HG02763 (cell line): ENCODE measurements around the gene NR2F1-AS1.

Experiments
- ATAC-seq: cut with Tn5 transposase; IDR thresholded peaks from one replicate; pipeline ENCODE4 v1.9.1; 2021; ENCODE audit warnings: mild to moderate bottlenecking, moderate library complexity; ENCODE audit not compliant: unreplicated experiment

NR2F1-AS1 gene

GRCh38 chr5:93578813-93579691 lies 2.0 kb downstream of the NR2F1-AS1 start:
- no peak for ATAC-seq

DNA sequence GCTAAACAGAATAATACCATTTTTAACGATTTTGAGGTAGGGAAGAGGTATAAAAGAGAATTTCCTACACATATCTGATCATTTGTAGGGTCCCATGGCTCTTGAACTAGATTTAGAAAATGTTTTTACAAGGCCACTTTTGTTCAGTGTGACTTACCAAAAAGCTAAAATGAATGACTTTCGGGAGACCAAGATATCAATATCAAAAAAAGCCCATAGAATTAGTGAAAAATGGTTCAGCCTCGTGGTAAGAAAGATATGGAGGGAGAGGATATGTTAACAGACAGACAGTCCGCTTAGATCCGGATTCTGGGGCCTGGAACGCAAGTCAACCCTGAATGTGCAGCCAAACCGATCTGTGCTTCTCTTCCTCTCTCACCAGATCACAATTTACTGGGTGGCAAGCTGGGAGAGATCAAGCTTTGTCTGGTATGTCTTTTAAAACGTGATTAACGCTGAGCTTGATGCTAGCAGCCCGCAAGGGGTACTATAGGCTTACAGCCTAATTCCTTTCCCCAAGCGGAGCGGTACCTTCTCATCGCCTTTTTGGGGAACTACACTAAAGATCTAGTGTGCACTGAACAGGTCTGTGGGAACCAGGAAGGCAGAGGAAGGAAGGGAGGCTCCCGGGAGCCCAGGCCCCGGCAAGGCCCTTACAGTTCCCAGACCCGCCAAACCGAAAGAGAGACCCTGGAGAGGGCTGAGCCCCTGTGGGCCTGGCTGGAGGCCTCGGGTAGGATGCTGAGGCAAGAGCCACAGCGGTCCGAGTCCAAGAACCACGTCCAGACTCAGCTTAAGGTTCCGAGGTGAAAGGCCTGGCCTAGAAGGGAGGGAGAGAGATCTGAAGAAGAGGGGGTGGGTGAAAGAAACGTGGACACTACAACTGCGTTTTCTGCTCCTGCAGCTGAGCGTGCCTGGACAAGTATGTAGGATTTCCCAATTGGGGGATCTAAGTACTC lies 2.9 kb downstream of the NR2F1-AS1 start:
- ATAC-seq, result no peak

- ATAC-seq, result no peak
These were observed 3.8 kb downstream of the NR2F1-AS1 start for GRCh38 chr5:93576994-93577853.

GRCh38 chr5:93575461-93576414 lies 5.3 kb downstream of the NR2F1-AS1 start:
- no peak for ATAC-seq

DNA sequence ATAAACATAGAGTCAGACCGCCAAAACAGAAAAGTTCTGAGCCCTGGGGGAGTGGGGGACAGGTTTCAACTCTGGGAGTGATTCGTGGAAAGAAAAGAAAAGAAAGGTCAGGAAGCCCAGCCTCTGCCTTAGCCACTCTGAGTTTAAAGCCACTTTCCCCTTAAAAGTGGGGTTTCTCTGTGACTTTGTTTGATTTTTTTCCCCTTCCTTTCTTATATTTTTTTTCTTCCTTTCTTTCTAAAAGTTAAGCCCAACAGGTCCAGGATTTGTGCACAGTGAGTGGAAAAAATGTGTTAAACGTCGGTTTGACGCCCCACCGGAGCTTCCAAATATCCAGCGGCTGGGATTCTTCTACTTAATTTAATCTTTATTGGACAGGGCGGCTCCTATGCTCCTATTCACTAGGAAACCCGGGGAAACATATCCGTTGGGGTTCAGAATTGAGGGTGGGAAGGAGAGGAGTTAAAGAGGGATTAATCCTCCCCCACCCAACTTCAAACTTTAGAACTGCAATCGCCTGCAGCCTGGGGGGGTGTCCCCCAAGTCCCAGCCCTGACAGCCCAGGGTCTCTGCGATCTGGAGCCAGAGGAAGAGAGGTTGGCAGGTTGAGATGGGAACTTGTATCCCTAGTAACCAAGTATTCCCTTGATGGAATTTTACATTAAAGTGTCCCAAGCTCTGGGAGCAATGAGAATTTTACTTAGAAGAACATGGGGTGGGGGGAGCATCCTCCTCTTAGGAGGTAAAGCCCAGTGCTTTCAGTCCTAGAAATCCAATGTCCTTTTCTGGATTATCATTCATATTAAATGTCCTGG lies 6.3 kb downstream of the NR2F1-AS1 start:
- no peak for ATAC-seq

DNA sequence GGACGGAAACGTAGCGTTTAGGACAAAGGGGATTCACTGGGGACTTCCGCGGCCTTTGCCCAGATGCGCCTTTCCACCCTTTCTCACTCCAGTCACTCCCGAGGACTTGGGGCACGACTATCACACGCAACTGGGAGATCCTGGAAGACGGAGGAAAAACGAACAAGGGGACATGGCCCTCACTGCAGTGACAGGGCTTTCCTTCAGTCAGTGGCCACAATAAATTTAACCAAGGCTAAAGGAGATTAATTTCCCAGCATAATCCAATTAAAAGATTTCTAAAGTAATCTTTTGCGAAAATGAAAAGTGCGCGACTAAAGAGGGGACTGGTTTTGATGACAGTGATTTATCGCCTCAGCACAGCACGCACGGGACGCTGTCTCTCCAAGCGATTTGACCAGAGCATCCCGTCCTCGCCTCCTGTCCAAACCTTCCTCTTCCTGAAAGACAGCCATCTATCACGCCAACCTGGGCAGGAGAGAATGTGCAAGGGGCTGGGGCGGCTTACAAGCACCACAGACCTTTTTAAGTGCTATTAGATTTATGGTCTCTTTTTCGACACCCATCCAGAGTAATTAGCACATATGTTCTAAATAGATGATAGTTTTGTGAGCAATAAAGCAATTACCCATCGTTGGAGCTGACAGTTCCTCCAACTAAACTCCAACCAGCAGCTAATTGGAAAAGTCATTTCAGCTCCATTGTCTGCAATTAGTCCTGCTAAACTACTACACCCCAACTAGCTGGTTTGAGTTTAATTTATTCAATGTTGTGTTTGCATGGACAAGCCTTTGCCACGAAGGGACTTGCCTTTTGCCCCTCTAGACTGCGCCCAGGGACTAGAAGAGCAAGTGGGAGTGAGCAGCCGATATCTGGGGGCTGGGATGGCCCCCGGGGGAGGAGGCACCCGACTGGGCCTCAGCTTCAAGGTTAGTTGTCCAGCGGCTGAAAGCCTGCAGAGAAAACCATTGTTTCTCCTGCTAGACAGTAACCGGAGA lies 7.4 kb downstream of the NR2F1-AS1 start:
- ATAC-seq, result no peak

- ATAC-seq, result no peak
These were observed 8.2 kb downstream of the NR2F1-AS1 start for GRCh38 chr5:93572608-93573353.

GRCh38 chr5:93572101-93572607 lies 8.9 kb downstream of the NR2F1-AS1 start:
- no peak for ATAC-seq

- ATAC-seq, result no peak
These were observed 9.7 kb downstream of the NR2F1-AS1 start for GRCh38 chr5:93571114-93571949.

- no peak for ATAC-seq
These were observed 10.5 kb downstream of the NR2F1-AS1 start for GRCh38 chr5:93570294-93571113.

DNA sequence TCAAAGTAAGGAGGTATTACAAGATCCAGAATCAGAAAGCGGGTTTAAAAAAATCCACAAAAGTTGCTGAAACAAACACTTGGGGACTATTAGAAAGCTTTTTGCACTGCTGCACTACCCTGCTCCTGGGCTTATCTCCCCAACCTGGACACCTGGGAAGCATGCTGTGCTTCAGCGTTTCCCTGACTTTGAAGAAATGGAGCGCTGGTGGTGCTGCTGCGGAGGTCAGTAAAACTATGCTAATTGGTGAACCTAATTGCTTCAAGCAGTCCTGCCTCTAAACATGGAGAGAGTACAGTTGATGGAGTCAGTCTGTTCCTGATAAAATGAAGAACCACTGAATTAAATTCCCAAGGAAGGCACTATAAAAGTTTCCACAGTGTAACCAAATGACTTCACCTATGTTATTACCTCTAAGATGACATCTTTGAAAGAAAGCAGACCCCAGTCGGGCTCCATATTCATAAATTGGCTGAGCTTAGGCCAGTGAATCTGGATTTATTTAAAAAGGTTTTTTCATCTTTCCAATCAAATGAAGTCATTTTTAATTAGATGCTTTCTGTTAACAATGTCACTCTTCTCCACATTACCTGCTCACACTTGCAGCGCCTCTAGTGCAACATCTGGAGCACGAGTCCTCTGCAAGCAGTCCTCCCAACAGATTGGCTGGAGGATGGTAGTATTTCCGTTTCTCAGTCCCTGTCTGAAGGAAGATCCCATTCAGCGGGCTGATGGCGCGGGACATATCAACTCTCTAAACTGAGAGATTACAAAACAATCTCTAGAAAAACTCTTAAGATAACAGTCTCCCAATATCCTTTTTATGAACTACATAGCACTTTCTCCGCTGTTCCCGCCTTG lies 11.5 kb downstream of the NR2F1-AS1 start:
- ATAC-seq, result no peak

DNA sequence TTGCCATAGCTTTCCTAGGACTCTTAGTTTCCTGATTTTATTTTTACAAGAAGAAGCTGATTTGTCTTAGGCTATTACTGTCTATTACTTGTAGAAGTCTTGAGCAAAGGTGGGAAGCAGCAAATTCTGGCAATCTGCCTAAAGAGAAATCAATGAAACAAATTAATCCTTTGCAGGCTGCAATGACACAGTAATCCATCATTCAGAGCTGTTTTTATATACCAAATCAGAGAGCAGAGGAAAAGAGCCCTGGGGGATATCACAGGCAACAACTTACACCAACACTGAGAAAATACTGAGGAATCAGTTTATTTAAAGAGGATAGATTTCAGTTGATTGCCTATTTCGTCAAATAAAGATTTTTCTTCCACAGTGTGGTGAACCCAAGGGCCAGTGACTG lies 13.6 kb downstream of the NR2F1-AS1 start:
- ATAC-seq, result no peak

- ATAC-seq, result no peak
These were observed 14.9 kb downstream of the NR2F1-AS1 start for GRCh38 chr5:93566091-93566490.

DNA sequence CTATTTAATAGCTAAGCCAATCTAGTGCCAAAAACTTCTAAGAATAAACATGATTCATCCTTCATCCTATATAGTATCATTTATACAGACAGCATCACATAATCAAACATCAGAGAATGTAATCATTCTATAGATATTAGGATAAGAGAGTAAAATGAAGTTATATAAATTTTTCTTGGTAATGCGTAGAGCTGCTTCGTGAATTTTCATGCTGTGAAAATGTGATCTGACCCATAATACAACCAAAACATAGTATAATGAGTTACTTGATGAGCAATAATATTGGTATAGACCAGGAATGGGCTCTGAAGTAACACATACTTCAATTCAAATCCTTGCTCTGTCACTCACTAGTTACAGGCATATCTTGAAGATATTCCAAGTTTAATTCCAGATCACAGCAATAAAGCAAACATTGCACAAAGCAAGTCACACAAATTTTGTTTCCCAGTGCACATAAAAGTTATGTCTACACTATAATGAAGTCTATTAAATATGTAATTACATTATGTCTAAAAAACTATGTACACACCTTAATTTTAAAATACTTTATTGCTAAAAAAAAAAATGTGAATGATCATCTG lies 23.9 kb downstream of the NR2F1-AS1 start:
- no peak for ATAC-seq
